Liver (tissue), 9 donors: Measurements from ENCODE around the gene CDC42SE1. TPM values are rescaled to one million over a fixed set of nuclear protein-coding genes. Genes with fewer than 3 reads are reported as not detected.

Experiments used
- DNase-seq: peaks from one replicate; pipeline ENCODE4 v3.0.0-alpha.2; 2017; ENCODE audit warnings: low spot score
- H3K27ac ChIP-seq, 2 donors: one replicate each; pipeline ENCODE4 v1.7.0; 2013; ENCODE audit warnings: inconsistent platforms in 2 of 2, low read length in 2 of 2, control low read depth in 1 of 2, low read depth in 1 of 2, mild to moderate bottlenecking in 1 of 2
- H3K27me3 ChIP-seq, 4 donors: one replicate each; pipeline versions ENCODE4 v1.6.1 to v1.7.0; 2013; ENCODE audit warnings: low read length in 3 of 4, inconsistent platforms in 1 of 4, mild to moderate bottlenecking in 1 of 4, moderate library complexity in 1 of 4; ENCODE audit not compliant: control insufficient read depth in 4 of 4, insufficient read depth in 4 of 4
- H3K36me3 ChIP-seq, 4 donors: one replicate each; pipeline versions ENCODE4 v1.6.1 to v1.7.0; 2013; ENCODE audit warnings: low read length in 3 of 4, mild to moderate bottlenecking in 3 of 4, low read depth in 1 of 4, moderate library complexity in 1 of 4; ENCODE audit not compliant: control insufficient read depth in 4 of 4, insufficient read depth in 3 of 4
- H3K4me1 ChIP-seq, 4 donors: one replicate each; pipeline versions ENCODE4 v1.6.1 to v1.7.0; 2013; ENCODE audit warnings: low read length in 3 of 4, mild to moderate bottlenecking in 3 of 4, moderate library complexity in 1 of 4; ENCODE audit not compliant: control insufficient read depth in 4 of 4, insufficient read depth in 4 of 4
- H3K4me3 ChIP-seq, 3 donors: one replicate each; pipeline versions ENCODE4 v1.6.1 to v1.7.0; 2013; ENCODE audit warnings: low read length in 3 of 3, control low read depth in 1 of 3, low read depth in 1 of 3, mild to moderate bottlenecking in 1 of 3
- H3K9ac ChIP-seq, 2 donors: one replicate each; pipeline ENCODE4 v1.7.0; 2013; ENCODE audit warnings: low read length in 2 of 2, mild to moderate bottlenecking in 2 of 2, moderate library complexity in 2 of 2, control low read depth in 1 of 2, low read depth in 1 of 2
- H3K9me3 ChIP-seq, 4 donors: one replicate each; pipeline versions ENCODE4 v1.6.1 to v1.7.0; 2013; ENCODE audit warnings: low read length in 3 of 4; ENCODE audit not compliant: control insufficient read depth in 4 of 4
- EGR1 ChIP-seq, 2 donors: IDR thresholded peaks; 2 replicates each; pipeline ENCODE4 v1.6.1; 2016 to 2018; ENCODE audit warnings: antibody characterized with exemption in 2 of 2, low read depth in 2 of 2
- FOXA1 ChIP-seq: IDR thresholded peaks from 2 replicates; pipeline ENCODE4 v1.6.1; 2016; ENCODE audit warnings: antibody characterized with exemption
- FOXA2 ChIP-seq: IDR thresholded peaks from 2 replicates; pipeline ENCODE4 v1.6.1; 2016; ENCODE audit warnings: antibody characterized with exemption
- GABPA ChIP-seq, 2 donors: IDR thresholded peaks in 1 of 2; conservative IDR thresholded peaks in 1 of 2; 2 replicates each; pipeline ENCODE4 v1.6.1; 2016; ENCODE audit warnings: antibody characterized with exemption in 2 of 2, mild to moderate bottlenecking in 1 of 2, moderate library complexity in 1 of 2
- HNF4A ChIP-seq, 2 donors: conservative IDR thresholded peaks; 2 replicates each; pipeline ENCODE4 v1.6.1; 2016; ENCODE audit warnings: antibody characterized with exemption in 2 of 2, mild to moderate bottlenecking in 2 of 2
- HNF4G ChIP-seq: IDR thresholded peaks from 2 replicates; pipeline ENCODE4 v1.6.1; 2016; ENCODE audit warnings: antibody characterized with exemption
- JUND ChIP-seq, 2 donors: IDR thresholded peaks; 2 replicates each; pipeline ENCODE4 v1.6.1; 2016; ENCODE audit warnings: antibody characterized with exemption in 2 of 2
- NR2F2 ChIP-seq: IDR thresholded peaks from 2 replicates; pipeline ENCODE4 v1.6.1; 2016; ENCODE audit warnings: antibody characterized with exemption
- RAD21 ChIP-seq, 2 donors: IDR thresholded peaks; 2 replicates each; pipeline ENCODE4 v1.6.1; 2016; ENCODE audit warnings: antibody characterized with exemption in 2 of 2, mild to moderate bottlenecking in 2 of 2
- RXRA ChIP-seq, 2 donors: IDR thresholded peaks; 2 replicates each; pipeline ENCODE4 v1.6.1; 2017 to 2018; ENCODE audit warnings: antibody characterized with exemption in 2 of 2, mild to moderate bottlenecking in 1 of 2
- SP1 ChIP-seq: IDR thresholded peaks from 2 replicates; pipeline ENCODE4 v1.6.1; 2018; ENCODE audit warnings: antibody characterized with exemption, mild to moderate bottlenecking
- TAF1 ChIP-seq: conservative IDR thresholded peaks from 2 replicates; pipeline ENCODE4 v1.6.1; 2016; ENCODE audit warnings: antibody characterized with exemption, mild to moderate bottlenecking
- YY1 ChIP-seq: IDR thresholded peaks from 2 replicates; pipeline ENCODE4 v1.6.1; 2016; ENCODE audit warnings: antibody characterized with exemption, mild to moderate bottlenecking
- WGBS: extraction: QIAGEN DNeasy Blood & Tissue Kit; methylation state at CpG from one replicate; pipeline ENCODE4 v1.1.7; 2013; 5-methylcytosine and 5-hydroxymethylcytosine counted together
- polyA plus RNA-seq, 2 donors: library from polyadenylated mRNA; stranded (reverse) in 1 of 2; unstranded in 1 of 2; fragments of 200-250 nt in 1 of 2; fragments of >200 nt in 1 of 2; fragmentation: Nextera tagmentation in 1 of 2; extraction: Ambion mirVana in 1 of 2; gene quantifications; one replicate each; pipeline versions ENCODE4 v1.2.1 to v1.2.3, GENCODE V29; 2013 to 2015
- total RNA-seq, 2 donors: library from RNA; depleted of rRNA; stranded (reverse); fragments of >200 nt; gene quantifications; one replicate each; pipeline ENCODE4 v1.2.3, GENCODE V29; 2014
- TF ChIP-seq, protein P1 (sequence below): IDR thresholded peaks from 2 replicates; pipeline ENCODE4 v1.6.1; 2016; ENCODE audit warnings: antibody characterized with exemption
- TF ChIP-seq, protein P2 (sequence below): IDR thresholded peaks from 2 replicates; pipeline ENCODE4 v1.6.1; 2016; ENCODE audit warnings: antibody characterized with exemption, mild to moderate bottlenecking
- TF ChIP-seq, protein P3 (sequence below): IDR thresholded peaks from 2 replicates; pipeline ENCODE4 v1.6.1; 2016; ENCODE audit warnings: antibody characterized with exemption
- TF ChIP-seq, protein P4 (sequence below): IDR thresholded peaks from 2 replicates; pipeline ENCODE4 v1.6.1; 2016; ENCODE audit warnings: antibody characterized with exemption
- TF ChIP-seq, protein P5 (sequence below): fragments of 150-350 bp; IDR thresholded peaks from 2 replicates; pipeline ENCODE4 v1.5.1; 2017; ENCODE audit warnings: improper control_type of control experiment, low read depth, low read length; ENCODE audit not compliant: missing input control
- donor health status: healthy.
- donor health status: healthy.
- donor health status: healthy.
- donor health status: healthy.
- donor health status: healthy.

The CDC42SE1 gene
- total and polyA plus RNA-seq, 4 donors: 9.5 to 28.1 (median 16.7) TPM

DNA sequence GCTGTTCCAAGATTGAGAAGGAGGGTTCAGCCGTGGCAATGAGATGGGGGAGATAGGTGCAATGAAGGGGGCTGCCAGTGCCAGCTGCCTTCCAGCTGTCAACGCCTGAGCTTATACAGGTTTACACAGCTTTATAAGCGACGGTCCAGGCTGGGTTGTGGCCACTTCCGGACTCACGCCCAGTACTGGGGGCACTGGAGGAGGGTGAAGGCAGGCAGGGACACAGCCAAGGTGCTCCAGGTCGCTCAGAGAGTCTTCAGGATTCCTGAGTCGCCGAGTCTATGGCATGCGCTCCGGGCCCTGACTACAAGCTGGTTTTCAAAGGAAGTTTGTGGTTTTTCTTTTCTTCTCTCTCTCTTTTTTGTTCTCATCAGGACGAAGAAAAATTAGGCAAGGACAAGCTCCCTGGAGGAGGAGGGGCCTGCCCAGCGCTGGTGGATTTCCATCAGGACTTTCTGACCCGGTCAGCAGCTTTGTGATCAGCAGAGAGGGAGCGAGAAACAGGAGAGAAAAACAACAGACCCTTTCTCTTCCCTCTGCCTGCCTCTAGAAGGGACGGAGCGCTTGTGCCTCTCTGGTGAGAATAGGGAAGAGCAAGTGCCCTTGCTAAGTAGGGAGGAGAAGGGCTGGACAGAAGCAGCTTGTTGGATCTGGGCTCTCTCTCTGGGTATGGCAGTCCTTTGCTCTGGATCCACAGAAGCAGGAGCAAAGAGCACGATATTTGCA is 52.9 kb downstream of the CDC42SE1 start, which contains the start of gene MINDY1:
MINDY1 (minus strand) TSS at position 576 of the 726 bp plus-strand sequence. CDS start 4,285 bp downstream, outside the sequence.
- H3K27me3 ChIP-seq: no peaks in the 10 kb centered on the region
- H3K27ac ChIP-seq: peak within 1 kb of the TSS; percentile 84
- H3K36me3 ChIP-seq: peaks cover 0 to 11% (median 4%) of the 10 kb centered on the region in 4 donors
- no peaks in the 10 kb centered on the region for H3K9me3 ChIP-seq
- peak within 1 kb of the TSS; percentile 34 to 79 for H3K9ac ChIP-seq
- peak; percentile 65 for DNase-seq
- TF ChIP-seq GABPA (IDR thresholded peaks at IDR 0.05 in 1 of 2, conservative IDR thresholded peaks at IDR 0.05 in 1 of 2) (no peak), SP1 (peak; percentile 55), FOXA1 (no peak), RXRA (IDR thresholded peaks at IDR 0.05) (peak; percentile 49 to 53), NR2F2 (no peak), RAD21 (IDR thresholded peaks at IDR 0.05) (peak; percentile 56 to 74), HNF4A (conservative IDR thresholded peaks at IDR 0.05) (peak; percentile 59 to 72), JUND (IDR thresholded peaks at IDR 0.05) (peak in 1 of 2 donors; percentile 21), TAF1 (peak; percentile 91), EGR1 (IDR thresholded peaks at IDR 0.05; ENCODE audit: low read depth in 2 of 2) (no peak), FOXA2 (no peak), HNF4G (no peak), YY1 (peak; percentile 62)
- TF ChIP-seq, protein P1, sequence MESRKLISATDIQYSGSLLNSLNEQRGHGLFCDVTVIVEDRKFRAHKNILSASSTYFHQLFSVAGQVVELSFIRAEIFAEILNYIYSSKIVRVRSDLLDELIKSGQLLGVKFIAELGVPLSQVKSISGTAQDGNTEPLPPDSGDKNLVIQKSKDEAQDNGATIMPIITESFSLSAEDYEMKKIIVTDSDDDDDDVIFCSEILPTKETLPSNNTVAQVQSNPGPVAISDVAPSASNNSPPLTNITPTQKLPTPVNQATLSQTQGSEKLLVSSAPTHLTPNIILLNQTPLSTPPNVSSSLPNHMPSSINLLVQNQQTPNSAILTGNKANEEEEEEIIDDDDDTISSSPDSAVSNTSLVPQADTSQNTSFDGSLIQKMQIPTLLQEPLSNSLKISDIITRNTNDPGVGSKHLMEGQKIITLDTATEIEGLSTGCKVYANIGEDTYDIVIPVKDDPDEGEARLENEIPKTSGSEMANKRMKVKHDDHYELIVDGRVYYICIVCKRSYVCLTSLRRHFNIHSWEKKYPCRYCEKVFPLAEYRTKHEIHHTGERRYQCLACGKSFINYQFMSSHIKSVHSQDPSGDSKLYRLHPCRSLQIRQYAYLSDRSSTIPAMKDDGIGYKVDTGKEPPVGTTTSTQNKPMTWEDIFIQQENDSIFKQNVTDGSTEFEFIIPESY: no peak
- TF ChIP-seq, protein P2, sequence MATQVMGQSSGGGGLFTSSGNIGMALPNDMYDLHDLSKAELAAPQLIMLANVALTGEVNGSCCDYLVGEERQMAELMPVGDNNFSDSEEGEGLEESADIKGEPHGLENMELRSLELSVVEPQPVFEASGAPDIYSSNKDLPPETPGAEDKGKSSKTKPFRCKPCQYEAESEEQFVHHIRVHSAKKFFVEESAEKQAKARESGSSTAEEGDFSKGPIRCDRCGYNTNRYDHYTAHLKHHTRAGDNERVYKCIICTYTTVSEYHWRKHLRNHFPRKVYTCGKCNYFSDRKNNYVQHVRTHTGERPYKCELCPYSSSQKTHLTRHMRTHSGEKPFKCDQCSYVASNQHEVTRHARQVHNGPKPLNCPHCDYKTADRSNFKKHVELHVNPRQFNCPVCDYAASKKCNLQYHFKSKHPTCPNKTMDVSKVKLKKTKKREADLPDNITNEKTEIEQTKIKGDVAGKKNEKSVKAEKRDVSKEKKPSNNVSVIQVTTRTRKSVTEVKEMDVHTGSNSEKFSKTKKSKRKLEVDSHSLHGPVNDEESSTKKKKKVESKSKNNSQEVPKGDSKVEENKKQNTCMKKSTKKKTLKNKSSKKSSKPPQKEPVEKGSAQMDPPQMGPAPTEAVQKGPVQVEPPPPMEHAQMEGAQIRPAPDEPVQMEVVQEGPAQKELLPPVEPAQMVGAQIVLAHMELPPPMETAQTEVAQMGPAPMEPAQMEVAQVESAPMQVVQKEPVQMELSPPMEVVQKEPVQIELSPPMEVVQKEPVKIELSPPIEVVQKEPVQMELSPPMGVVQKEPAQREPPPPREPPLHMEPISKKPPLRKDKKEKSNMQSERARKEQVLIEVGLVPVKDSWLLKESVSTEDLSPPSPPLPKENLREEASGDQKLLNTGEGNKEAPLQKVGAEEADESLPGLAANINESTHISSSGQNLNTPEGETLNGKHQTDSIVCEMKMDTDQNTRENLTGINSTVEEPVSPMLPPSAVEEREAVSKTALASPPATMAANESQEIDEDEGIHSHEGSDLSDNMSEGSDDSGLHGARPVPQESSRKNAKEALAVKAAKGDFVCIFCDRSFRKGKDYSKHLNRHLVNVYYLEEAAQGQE: peak; percentile 91
- TF ChIP-seq, protein P3, sequence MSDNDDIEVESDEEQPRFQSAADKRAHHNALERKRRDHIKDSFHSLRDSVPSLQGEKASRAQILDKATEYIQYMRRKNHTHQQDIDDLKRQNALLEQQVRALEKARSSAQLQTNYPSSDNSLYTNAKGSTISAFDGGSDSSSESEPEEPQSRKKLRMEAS: no peak
- TF ChIP-seq, protein P4, sequence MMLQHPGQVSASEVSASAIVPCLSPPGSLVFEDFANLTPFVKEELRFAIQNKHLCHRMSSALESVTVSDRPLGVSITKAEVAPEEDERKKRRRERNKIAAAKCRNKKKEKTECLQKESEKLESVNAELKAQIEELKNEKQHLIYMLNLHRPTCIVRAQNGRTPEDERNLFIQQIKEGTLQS: no peak
- TF ChIP-seq, protein P5, sequence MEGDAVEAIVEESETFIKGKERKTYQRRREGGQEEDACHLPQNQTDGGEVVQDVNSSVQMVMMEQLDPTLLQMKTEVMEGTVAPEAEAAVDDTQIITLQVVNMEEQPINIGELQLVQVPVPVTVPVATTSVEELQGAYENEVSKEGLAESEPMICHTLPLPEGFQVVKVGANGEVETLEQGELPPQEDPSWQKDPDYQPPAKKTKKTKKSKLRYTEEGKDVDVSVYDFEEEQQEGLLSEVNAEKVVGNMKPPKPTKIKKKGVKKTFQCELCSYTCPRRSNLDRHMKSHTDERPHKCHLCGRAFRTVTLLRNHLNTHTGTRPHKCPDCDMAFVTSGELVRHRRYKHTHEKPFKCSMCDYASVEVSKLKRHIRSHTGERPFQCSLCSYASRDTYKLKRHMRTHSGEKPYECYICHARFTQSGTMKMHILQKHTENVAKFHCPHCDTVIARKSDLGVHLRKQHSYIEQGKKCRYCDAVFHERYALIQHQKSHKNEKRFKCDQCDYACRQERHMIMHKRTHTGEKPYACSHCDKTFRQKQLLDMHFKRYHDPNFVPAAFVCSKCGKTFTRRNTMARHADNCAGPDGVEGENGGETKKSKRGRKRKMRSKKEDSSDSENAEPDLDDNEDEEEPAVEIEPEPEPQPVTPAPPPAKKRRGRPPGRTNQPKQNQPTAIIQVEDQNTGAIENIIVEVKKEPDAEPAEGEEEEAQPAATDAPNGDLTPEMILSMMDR: peak; percentile 40
- WGBS: under 1% methylated on average over 18 of the region's 18 CpGs
- H3K4me1 ChIP-seq: peaks cover 18 to 67% (median 53%) of the 10 kb centered on the region in 4 donors
- peak within 1 kb of the TSS; percentile 33 to 84 (median 61) for H3K4me3 ChIP-seq
